ENCODE measurements around the gene ZCCHC14. TPM values are rescaled to one million over a fixed set of nuclear protein-coding genes. Genes with fewer than 3 reads are reported as not detected.
"Not testable (repeated sequence)": the region's sequence is repeated elsewhere in the genome, so short reads cannot be mapped to it uniquely, and the experiment has no call there.

ZCCHC14 gene
- total RNA-seq, 1 donor from 2014 or later, result 42.4 TPM

DNA sequence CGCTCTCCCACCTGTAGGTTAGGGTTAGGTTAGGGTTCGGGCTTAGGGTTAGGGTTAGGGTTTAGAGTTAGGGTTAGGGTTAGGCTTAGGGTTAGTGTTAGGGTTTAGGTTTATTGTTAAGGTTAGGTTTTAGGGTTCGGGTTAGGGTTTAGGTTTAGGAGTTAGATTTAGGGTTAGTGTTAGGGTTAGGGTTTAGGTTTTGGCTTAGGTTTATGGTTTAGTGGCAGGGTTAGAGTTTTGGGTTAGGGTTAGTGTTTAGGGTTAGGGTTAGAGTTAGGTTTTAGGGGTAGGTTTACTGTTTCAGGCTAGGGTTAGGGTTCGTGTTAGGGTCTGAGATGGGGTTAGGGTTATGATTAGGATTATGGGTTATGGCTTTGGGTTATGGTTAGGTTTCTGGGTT, 31.6 kb upstream of the ZCCHC14 start:
- DNase-seq (ENCODE audit: low spot score, unreplicated experiment), result no peak
- TF ChIP-seq CTCF (IDR thresholded peaks at IDR 0.05; ENCODE audit: unreplicated experiment), result no peak
- H3K4me1 Mint-ChIP-seq (ENCODE audit: low read depth), result no peaks in the 10 kb centered on the region
- no peak overlapping the region for H3K27ac Mint-ChIP-seq
- peaks cover 8% of the 10 kb centered on the region for H3K27me3 Mint-ChIP-seq
- no peak overlapping the region for H3K4me3 Mint-ChIP-seq (ENCODE audit: low read depth)
- peaks cover 4% of the 10 kb centered on the region for H3K9me3 Mint-ChIP-seq (ENCODE audit: low read depth)
- no peaks in the 10 kb centered on the region for H3K36me3 Mint-ChIP-seq (ENCODE audit: insufficient read depth)

GRCh38 chr16:87523605-87524004, 30.8 kb upstream of the ZCCHC14 start:
- not testable (repeated sequence) for H3K27ac Mint-ChIP-seq; H3K4me1 Mint-ChIP-seq (ENCODE audit: low read depth); H3K4me3 Mint-ChIP-seq (ENCODE audit: low read depth); DNase-seq (ENCODE audit: low spot score, unreplicated experiment); H3K36me3 Mint-ChIP-seq (ENCODE audit: insufficient read depth); H3K9me3 Mint-ChIP-seq (ENCODE audit: low read depth)
- H3K27me3 Mint-ChIP-seq, result peaks cover 11% of the 10 kb centered on the region

GRCh38 chr16:87521764-87522163, 28.9 kb upstream of the ZCCHC14 start:
- peaks cover 11% of the 10 kb centered on the region for H3K27me3 Mint-ChIP-seq
- not testable (repeated sequence) for DNase-seq (ENCODE audit: low spot score, unreplicated experiment); H3K4me1 Mint-ChIP-seq (ENCODE audit: low read depth); H3K27ac Mint-ChIP-seq; H3K4me3 Mint-ChIP-seq (ENCODE audit: low read depth); H3K36me3 Mint-ChIP-seq (ENCODE audit: insufficient read depth); H3K9me3 Mint-ChIP-seq (ENCODE audit: low read depth)

DNA sequence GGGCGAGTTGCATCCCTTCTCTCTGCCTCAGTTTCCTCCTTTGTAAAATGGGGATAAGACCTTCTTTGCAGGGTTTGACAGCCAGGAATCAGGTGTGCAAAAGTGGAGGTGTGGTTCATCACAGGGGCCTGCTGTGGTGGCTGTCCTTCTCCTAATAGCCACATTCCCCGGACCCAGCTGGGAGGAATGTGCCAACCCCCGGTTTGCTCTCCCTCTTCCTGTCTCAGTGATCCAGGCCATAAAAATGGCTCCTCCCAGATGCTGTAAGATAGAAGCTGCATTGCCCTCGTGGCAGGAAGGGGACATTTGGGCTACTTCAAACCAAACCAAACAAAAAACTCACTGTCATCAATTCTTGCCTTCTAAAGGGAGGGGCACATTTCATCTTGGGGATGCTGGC, 26.3 kb upstream of the ZCCHC14 start:
- not testable (repeated sequence) for H3K4me3 Mint-ChIP-seq (ENCODE audit: low read depth); H3K4me1 Mint-ChIP-seq (ENCODE audit: low read depth); H3K27me3 Mint-ChIP-seq; H3K9me3 Mint-ChIP-seq (ENCODE audit: low read depth); DNase-seq (ENCODE audit: low spot score, unreplicated experiment); H3K27ac Mint-ChIP-seq; H3K36me3 Mint-ChIP-seq (ENCODE audit: insufficient read depth)

- not testable (repeated sequence) for H3K4me3 Mint-ChIP-seq (ENCODE audit: low read depth); H3K4me1 Mint-ChIP-seq (ENCODE audit: low read depth); DNase-seq (ENCODE audit: low spot score, unreplicated experiment); H3K27me3 Mint-ChIP-seq; H3K36me3 Mint-ChIP-seq (ENCODE audit: insufficient read depth); H3K9me3 Mint-ChIP-seq (ENCODE audit: low read depth); H3K27ac Mint-ChIP-seq
These were observed 25.7 kb upstream of the ZCCHC14 start for GRCh38 chr16:87518430-87519051.

GRCh38 chr16:87517610-87518429, 25.0 kb upstream of the ZCCHC14 start:
- H3K36me3 Mint-ChIP-seq (ENCODE audit: insufficient read depth); H3K27me3 Mint-ChIP-seq; H3K27ac Mint-ChIP-seq; H3K4me3 Mint-ChIP-seq (ENCODE audit: low read depth); DNase-seq (ENCODE audit: low spot score, unreplicated experiment); H3K9me3 Mint-ChIP-seq (ENCODE audit: low read depth); H3K4me1 Mint-ChIP-seq (ENCODE audit: low read depth): not testable (repeated sequence)

DNA sequence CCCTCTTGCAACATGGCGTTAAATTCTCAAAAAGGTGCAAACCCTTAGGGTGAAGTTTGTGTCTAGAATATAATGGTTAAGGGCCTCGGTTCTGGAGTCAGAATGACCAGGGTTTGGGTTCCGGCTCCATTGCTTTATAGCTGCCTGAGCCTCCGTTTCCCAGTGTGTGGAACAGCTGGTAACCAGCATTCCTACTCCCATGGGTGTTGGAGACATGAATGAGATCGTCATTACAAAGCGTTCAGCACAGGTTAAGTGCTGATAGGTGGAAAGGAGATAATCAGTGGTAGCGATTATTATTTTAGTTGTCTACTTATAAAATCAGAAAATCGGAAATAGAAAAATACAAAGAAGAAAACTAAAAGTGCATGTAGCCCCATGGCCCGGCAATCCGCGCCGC, 23.5 kb upstream of the ZCCHC14 start:
- Mint-ChIP-seq H3K27me3 (peaks cover 11% of the 10 kb centered on the region), H3K4me3 (ENCODE audit: low read depth) (no peak overlapping the region), H3K27ac (no peak overlapping the region), H3K36me3 (ENCODE audit: insufficient read depth) (no peaks in the 10 kb centered on the region), H3K9me3 (ENCODE audit: low read depth) (peaks cover 5% of the 10 kb centered on the region), H3K4me1 (ENCODE audit: low read depth) (no peaks in the 10 kb centered on the region)
- TF ChIP-seq CTCF (IDR thresholded peaks at IDR 0.05; ENCODE audit: unreplicated experiment), result no peak
- no peak for DNase-seq (ENCODE audit: low spot score, unreplicated experiment)

Measured in progenitor cell of endocrine pancreas (in vitro differentiated cells).